GM23338 (cell line): ENCODE data around the gene SELENON. TPM values are rescaled to one million over a fixed set of nuclear protein-coding genes. Genes with fewer than 3 reads are reported as not detected.
A peak's percentile ranks its signal among the peaks of the same experiment; 100 is the strongest.

Experiments
- ATAC-seq: fragments of 200-7000 bp; cut with Tn5 transposase; 3 replicates; pipeline ENCODE4 v1.9.1; 2020
- DNase-seq: peaks from one replicate; pipeline ENCODE4 v3.0.0-alpha.2; 2015; ENCODE audit warnings: low spot score
- H2AFZ ChIP-seq: fragments of 200-600 bp; sonication (generic); 2 replicates; pipeline ENCODE4 v1.8.0; 2016; ENCODE audit warnings: antibody characterized with exemption, mild to moderate bottlenecking, moderate library complexity
- H3F3A ChIP-seq: fragments of 200-600 bp; sonication (generic); replicated peaks from 2 replicates; pipeline ENCODE4 v1.8.0; 2017; ENCODE audit warnings: antibody characterized with exemption, mixed run types, low read depth
- H3K27ac ChIP-seq: fragments of 200-600 bp; sonication (generic); 2 replicates; pipeline ENCODE4 v1.6.1; 2016; ENCODE audit warnings: low read depth
- H3K27me3 ChIP-seq: fragments of 200-600 bp; sonication (generic); 2 replicates; pipeline ENCODE4 v1.8.0; 2016; ENCODE audit warnings: mild to moderate bottlenecking, mixed run types, moderate library complexity; ENCODE audit not compliant: insufficient read depth
- H3K36me3 ChIP-seq: fragments of 200-600 bp; sonication (generic); 2 replicates; pipeline ENCODE4 v1.8.0; 2016; ENCODE audit warnings: mild to moderate bottlenecking; ENCODE audit not compliant: insufficient read depth
- H3K4me1 ChIP-seq: fragments of 200-600 bp; sonication (generic); 2 replicates; pipeline ENCODE4 v1.8.0; 2016; ENCODE audit warnings: mild to moderate bottlenecking, moderate library complexity; ENCODE audit not compliant: insufficient read depth
- H3K4me2 ChIP-seq: fragments of 200-600 bp; sonication (generic); 2 replicates; pipeline ENCODE4 v1.7.1; 2017; ENCODE audit warnings: mixed run types
- H3K4me3 ChIP-seq: fragments of 200-600 bp; sonication (generic); 2 replicates; pipeline ENCODE4 v1.6.1; 2016; ENCODE audit warnings: mixed run types
- H3K79me2 ChIP-seq: fragments of 200-600 bp; sonication (generic); replicated peaks from 2 replicates; pipeline ENCODE4 v1.8.0; 2017; ENCODE audit warnings: mild to moderate bottlenecking; ENCODE audit not compliant: insufficient read depth
- H3K9me2 ChIP-seq: fragments of 200-600 bp; sonication (generic); 2 replicates; pipeline ENCODE4 v1.8.0; 2017; ENCODE audit not compliant: insufficient read depth
- H4K20me1 ChIP-seq: fragments of 200-600 bp; sonication (generic); replicated peaks from 2 replicates; pipeline ENCODE4 v1.8.0; 2017; ENCODE audit warnings: mild to moderate bottlenecking; ENCODE audit not compliant: insufficient read depth
- H3K27ac Mint-ChIP-seq: 2 replicates; pipeline ENCODE4 v1.8.0; 2020; ENCODE audit warnings: inconsistent platforms, mild to moderate bottlenecking, moderate library complexity, mixed read lengths
- H3K27me3 Mint-ChIP-seq: 3 replicates; pipeline ENCODE4 v1.8.0; 2022; ENCODE audit warnings: low read depth, mild to moderate bottlenecking, moderate library complexity, mixed read lengths, inconsistent platforms; ENCODE audit not compliant: insufficient read depth, poor library complexity
- H3K36me3 Mint-ChIP-seq: 3 replicates; pipeline ENCODE4 v1.8.0; 2021; ENCODE audit warnings: low read depth, mild to moderate bottlenecking, inconsistent platforms, moderate library complexity, mixed read lengths
- H3K4me1 Mint-ChIP-seq: 3 replicates; pipeline ENCODE4 v1.8.0; 2020; ENCODE audit warnings: mild to moderate bottlenecking, inconsistent platforms, mixed read lengths
- H3K4me3 Mint-ChIP-seq: 3 replicates; pipeline ENCODE4 v1.8.0; 2021; ENCODE audit warnings: moderate library complexity, mild to moderate bottlenecking, inconsistent platforms, mixed read lengths
- H3K9me3 Mint-ChIP-seq: 3 replicates; pipeline ENCODE4 v1.8.0; 2020; ENCODE audit warnings: moderate library complexity, mild to moderate bottlenecking, inconsistent platforms, mixed read lengths
- ETS1 ChIP-seq: IDR thresholded peaks from 2 replicates; pipeline ENCODE4 v1.6.1; 2016; ENCODE audit warnings: antibody characterized with exemption
- EZH2 ChIP-seq: fragments of 200-600 bp; sonication (generic); IDR thresholded peaks from one replicate; pipeline ENCODE4 v1.8.0; 2017; ENCODE audit warnings: antibody characterized with exemption, mild to moderate bottlenecking, low read depth; ENCODE audit not compliant: unreplicated experiment
- EZH2phosphoT487 ChIP-seq: fragments of 200-600 bp; sonication (generic); IDR thresholded peaks from one replicate; pipeline ENCODE4 v1.8.1; 2018; ENCODE audit warnings: antibody characterized with exemption; ENCODE audit not compliant: unreplicated experiment
- REST ChIP-seq: IDR thresholded peaks from one replicate; pipeline ENCODE4 v1.6.1; 2018; ENCODE audit warnings: antibody characterized with exemption; ENCODE audit not compliant: unreplicated experiment
- ZNF462 ChIP-seq: fragments of 250-450 bp; sonication (Bioruptor Pico); IDR thresholded peaks from 2 replicates; pipeline ENCODE4 v1.5.0; 2020; ENCODE audit warnings: mild to moderate bottlenecking, moderate library complexity
- polyA plus RNA-seq: library from polyadenylated mRNA; unstranded; fragments of >200 nt; fragmentation: Nextera tagmentation; extraction: Ambion mirVana; gene quantifications from 2 replicates; pipeline ENCODE4 v1.2.1, GENCODE V29; 2016
- total RNA-seq: library from RNA; depleted of rRNA; stranded (reverse); fragments of >200 nt; shearing (Covaris generic); gene quantifications from 2 replicates; pipeline ENCODE4 v1.2.3, GENCODE V29; 2014

The SELENON gene
- total and polyA plus RNA-seq, 2 experiments from 2014 or later = 17.9 to 93.2 TPM

- ATAC-seq = no peak
- Histone ChIP-seq H3F3A (0 out of 2 replicates have a peak, but pooled peaks cover 3% of the 10 kb centered on the region), H3K9me2 (no peaks in the 10 kb centered on the region), H3K36me3 (no peaks in the 10 kb centered on the region), H3K27me3 (no peaks in the 10 kb centered on the region), H3K4me3 (no peak overlapping the region), H3K4me1 (peaks cover 11% of the 10 kb centered on the region), H3K79me2 (peaks cover 25% of the 10 kb centered on the region), H4K20me1 (no peaks in the 10 kb centered on the region), H3K4me2 (no peak overlapping the region), H3K27ac (no peak overlapping the region), H2AFZ (no peak overlapping the region)
- Mint-ChIP-seq H3K4me3 (no peak overlapping the region), H3K4me1 (peaks cover 14% of the 10 kb centered on the region), H3K36me3 (peaks cover 2% of the 10 kb centered on the region; the same call in 1 of the 3 replicates), H3K9me3 (peaks cover 3% of the 10 kb centered on the region; the same call in 2 of the 3 replicates), H3K27ac (peak overlapping the region; percentile 18; the same call in 1 of the 2 replicates), H3K27me3 (peaks cover 10% of the 10 kb centered on the region)
- DNase-seq = no peak
- TF ChIP-seq ZNF462 = no peak
These were observed 61.6 kb downstream of the SELENON start for GRCh38 chr1:25861316-25862286.

GRCh38 chr1:25862785-25863485 is 62.9 kb downstream of the SELENON start:
- H3K9me2 ChIP-seq = no peaks in the 10 kb centered on the region
- H3K79me2 ChIP-seq = peaks cover 12% of the 10 kb centered on the region
- H3K27me3 Mint-ChIP-seq = peaks cover 10% of the 10 kb centered on the region
- H3K4me1 Mint-ChIP-seq = peaks cover 20% of the 10 kb centered on the region
- no peak overlapping the region for H3K4me3 ChIP-seq
- no peaks in the 10 kb centered on the region for H4K20me1 ChIP-seq
- H2AFZ ChIP-seq = no peak overlapping the region
- no peak for DNase-seq
- 0 out of 2 replicates have a peak, but pooled peaks cover 3% of the 10 kb centered on the region for H3F3A ChIP-seq
- H3K36me3 ChIP-seq = no peaks in the 10 kb centered on the region
- ATAC-seq = no peak
- H3K4me1 ChIP-seq = peaks cover 20% of the 10 kb centered on the region
- no peaks in the 10 kb centered on the region for H3K27me3 ChIP-seq
- no peak overlapping the region for H3K27ac Mint-ChIP-seq
- H3K4me2 ChIP-seq = no peak overlapping the region
- H3K9me3 Mint-ChIP-seq = peaks cover 3% of the 10 kb centered on the region; the same call in 2 of the 3 replicates
- peaks cover 2% of the 10 kb centered on the region; the same call in 1 of the 3 replicates for H3K36me3 Mint-ChIP-seq
- no peak overlapping the region for H3K27ac ChIP-seq
- no peak overlapping the region for H3K4me3 Mint-ChIP-seq
- no peak for TF ChIP-seq EZH2phosphoT487
- TF ChIP-seq REST = no peak
- no peak for TF ChIP-seq ETS1
- no peak for TF ChIP-seq EZH2
